Thyroid gland (tissue), 4 donors: ENCODE data around the gene CRISPLD2. TPM values are rescaled to one million over a fixed set of nuclear protein-coding genes. Genes with fewer than 3 reads are reported as not detected.

ENCODE experiments used
- DNase-seq, 2 donors: peaks; one replicate each; pipeline ENCODE4 v3.0.0-alpha.2; 2019
- H3K27ac ChIP-seq, 3 donors: fragments of 200-600 bp; sonication (generic); 1 replicate in 2 of 3; 2 replicates in 1 of 3; pipeline ENCODE4 v1.5.1; 2016 to 2019; ENCODE audit warnings: mild to moderate bottlenecking in 1 of 3, moderate library complexity in 1 of 3
- H3K27me3 ChIP-seq: fragments of 200-600 bp; sonication (generic); one replicate; pipeline ENCODE4 v1.5.1; 2019
- H3K36me3 ChIP-seq, 2 donors: fragments of 200-600 bp; sonication (generic); one replicate each; pipeline ENCODE4 v1.5.1; 2016 to 2019
- H3K4me1 ChIP-seq, 2 donors: fragments of 200-600 bp; sonication (generic); one replicate each; pipeline ENCODE4 v1.5.1; 2017 to 2019
- H3K4me3 ChIP-seq, 3 donors: fragments of 200-600 bp; sonication (generic); replicated peaks in 1 of 3; 1 replicate in 2 of 3; 2 replicates in 1 of 3; pipeline ENCODE4 v1.5.1; 2016; ENCODE audit warnings: mild to moderate bottlenecking in 1 of 3
- H3K9me3 ChIP-seq: fragments of 200-600 bp; sonication (generic); one replicate; pipeline ENCODE4 v1.5.1; 2017
- CTCF ChIP-seq, 6 experiments: fragments of 200-600 bp in 3 of 6; fragments of 450-650 bp in 3 of 6; sonication (generic) in 3 of 6; IDR thresholded peaks; one replicate each; pipeline ENCODE4 v1.5.1; 2016 to 2019; ENCODE audit warnings: antibody characterized with exemption in 6 of 6, mild to moderate bottlenecking in 2 of 6, inconsistent platforms in 1 of 6, moderate library complexity in 1 of 6
- POLR2A ChIP-seq, 2 donors: fragments of 450-650 bp; IDR thresholded peaks; one replicate each; pipeline ENCODE4 v1.6.1; 2017; ENCODE audit warnings: antibody characterized with exemption in 2 of 2, mild to moderate bottlenecking in 2 of 2, moderate library complexity in 1 of 2
- WGBS, 2 donors: methylation state at CpG; one replicate each; pipeline ENCODE4 v1.1.5; 2017; 5-methylcytosine and 5-hydroxymethylcytosine counted together
- intact Hi-C: fragments of 100-400 bp; cut with DNase I; formaldehyde crosslinking; loops from one replicate; pipeline ENCODE4 v1.15.1; 2023
- total RNA-seq, 4 donors: library from RNA; depleted of rRNA; stranded (reverse); fragments of >200 nt; gene quantifications; one replicate each; pipeline ENCODE4 v1.2.3, GENCODE V29; 2016

Gene CRISPLD2
- total RNA-seq, 4 donors from 2014 or later = 48.0 to 261 (median 108) TPM

- intact Hi-C loops = no loop called here
- no peak for DNase-seq
- no peaks in the 10 kb centered on the region for H3K27me3 ChIP-seq
- H3K27ac ChIP-seq = no peak overlapping the region
- no peaks in the 10 kb centered on the region for H3K36me3 ChIP-seq
- H3K4me1 ChIP-seq = peaks cover 0 to 3% of the 10 kb centered on the region in 2 donors
- TF ChIP-seq POLR2A (IDR thresholded peaks at IDR 0.05) (no peak), CTCF (IDR thresholded peaks at IDR 0.05) (no peak)
- no peaks in the 10 kb centered on the region for H3K9me3 ChIP-seq
- no peak overlapping the region for H3K4me3 ChIP-seq
- 95 to 97% methylated on average over 5 of the region's 5 CpGs for WGBS, 2 donors
Observed at GRCh38 chr16:84878770-84879169, 59.0 kb downstream of the CRISPLD2 start.

- TF ChIP-seq CTCF (IDR thresholded peaks at IDR 0.05) (no peak), POLR2A (IDR thresholded peaks at IDR 0.05) (no peak)
- Histone ChIP-seq H3K27ac (no peak overlapping the region), H3K4me1 (peaks cover 8 to 10% of the 10 kb centered on the region in 2 donors), H3K4me3 (no peak overlapping the region), H3K36me3 (no peaks in the 10 kb centered on the region), H3K9me3 (no peaks in the 10 kb centered on the region), H3K27me3 (no peaks in the 10 kb centered on the region)
- no peak for DNase-seq
- WGBS, 2 donors = 87 to 88% methylated on average over 11 of the region's 11 CpGs
- intact Hi-C loops = no loop called here
Observed at GRCh38 chr16:84879569-84880487, 60.0 kb downstream of the CRISPLD2 start.

GRCh38 chr16:84881702-84882521, 62.1 kb downstream of the CRISPLD2 start:
- TF ChIP-seq POLR2A (IDR thresholded peaks at IDR 0.05) (no peak), CTCF (IDR thresholded peaks at IDR 0.05) (no peak)
- no peak for DNase-seq
- intact Hi-C loops = no loop called here
- Histone ChIP-seq H3K4me3 (no peak overlapping the region), H3K36me3 (no peaks in the 10 kb centered on the region), H3K4me1 (peaks cover 10 to 15% of the 10 kb centered on the region in 2 donors), H3K9me3 (no peaks in the 10 kb centered on the region), H3K27me3 (no peaks in the 10 kb centered on the region), H3K27ac (no peak overlapping the region)
- 75 to 84% methylated on average over 8 of the region's 8 CpGs for WGBS, 2 donors

GRCh38 chr16:84883301-84883700, 63.5 kb downstream of the CRISPLD2 start:
- no peaks in the 10 kb centered on the region for H3K27me3 ChIP-seq
- DNase-seq = no peak
- no peak overlapping the region for H3K4me3 ChIP-seq
- H3K4me1 ChIP-seq = peaks cover 10 to 15% of the 10 kb centered on the region in 2 donors
- no peak overlapping the region for H3K27ac ChIP-seq
- TF ChIP-seq POLR2A (IDR thresholded peaks at IDR 0.05) (no peak), CTCF (IDR thresholded peaks at IDR 0.05) (no peak)
- no peaks in the 10 kb centered on the region for H3K9me3 ChIP-seq
- intact Hi-C loops = no loop called here
- WGBS, 2 donors = 81 to 91% methylated on average over 9 of the region's 9 CpGs
- no peaks in the 10 kb centered on the region for H3K36me3 ChIP-seq
